ENCODE measurements around the gene GALNT17.

The GALNT17 gene

GRCh38 chr7:71706597-71706975 lies 574.6 kb downstream of the GALNT17 start:
- DNase-seq = no peak
- Histone ChIP-seq H3K9ac (ENCODE audit: low read depth, low read length) (no peak overlapping the region), H3K9me3 (ENCODE audit: insufficient read depth, low read length, severe bottlenecking) (no peaks in the 10 kb centered on the region), H3K4me3 (ENCODE audit: low read depth in 1 of 2, low read length in 2 of 2) (no peak overlapping the region), H3K4me2 (ENCODE audit: insufficient read depth, low read length) (no peak overlapping the region), H3K4me1 (ENCODE audit: insufficient read depth, low read length) (no peaks in the 10 kb centered on the region), H2AFZ (ENCODE audit: low read depth, low read length) (no peak overlapping the region), H4K20me1 (ENCODE audit: insufficient read depth, low read length) (no peaks in the 10 kb centered on the region), H3K79me2 (ENCODE audit: insufficient read depth, low read length) (no peaks in the 10 kb centered on the region), H3K27me3 (ENCODE audit: insufficient read depth, low read length, poor library complexity) (no peaks in the 10 kb centered on the region), H3K27ac (ENCODE audit: low read length) (no peak overlapping the region), H3K36me3 (ENCODE audit: insufficient read depth, low read length) (no peaks in the 10 kb centered on the region)
- TF ChIP-seq CTCF (IDR thresholded peaks at IDR 0.05; ENCODE audit: borderline replicate concordance, extremely low read depth, low read length, poor library complexity, severe bottlenecking) = no peak
- no peak for TF ChIP-seq EZH2 (IDR thresholded peaks at IDR 0.05; ENCODE audit: borderline replicate concordance, low read depth, low read length, severe bottlenecking)
- no peak for ATAC-seq (ENCODE audit: insufficient read depth, low read depth)

GRCh38 chr7:71707041-71707440 lies 575.1 kb downstream of the GALNT17 start:
- no peak overlapping the region for H3K4me2 ChIP-seq (ENCODE audit: insufficient read depth, low read length)
- ATAC-seq (ENCODE audit: insufficient read depth, low read depth) = no peak

GRCh38 chr7:71708710-71709109 lies 576.8 kb downstream of the GALNT17 start:
- Histone ChIP-seq H3K27me3 (ENCODE audit: insufficient read depth, low read length, poor library complexity) (no peaks in the 10 kb centered on the region), H3K27ac (ENCODE audit: low read length) (no peak overlapping the region), H3K4me3 (ENCODE audit: low read depth in 1 of 2, low read length in 2 of 2) (no peak overlapping the region), H4K20me1 (ENCODE audit: insufficient read depth, low read length) (no peaks in the 10 kb centered on the region), H3K4me2 (ENCODE audit: insufficient read depth, low read length) (no peak overlapping the region), H3K4me1 (ENCODE audit: insufficient read depth, low read length) (no peaks in the 10 kb centered on the region), H2AFZ (ENCODE audit: low read depth, low read length) (no peak overlapping the region), H3K9ac (ENCODE audit: low read depth, low read length) (no peak overlapping the region), H3K9me3 (ENCODE audit: insufficient read depth, low read length, severe bottlenecking) (no peaks in the 10 kb centered on the region), H3K79me2 (ENCODE audit: insufficient read depth, low read length) (no peaks in the 10 kb centered on the region), H3K36me3 (ENCODE audit: insufficient read depth, low read length) (no peaks in the 10 kb centered on the region)
- DNase-seq = no peak
- TF ChIP-seq EZH2 (IDR thresholded peaks at IDR 0.05; ENCODE audit: borderline replicate concordance, low read depth, low read length, severe bottlenecking) (no peak), CTCF (IDR thresholded peaks at IDR 0.05; ENCODE audit: borderline replicate concordance, extremely low read depth, low read length, poor library complexity, severe bottlenecking) (no peak)
- no peak for ATAC-seq (ENCODE audit: insufficient read depth, low read depth)

More at GRCh38 chr7:71707041-71707440, 575.1 kb downstream of the GALNT17 start:
- Histone ChIP-seq H4K20me1 (ENCODE audit: insufficient read depth, low read length) (no peaks in the 10 kb centered on the region), H2AFZ (ENCODE audit: low read depth, low read length) (no peak overlapping the region), H3K4me1 (ENCODE audit: insufficient read depth, low read length) (no peaks in the 10 kb centered on the region), H3K27ac (ENCODE audit: low read length) (no peak overlapping the region), H3K36me3 (ENCODE audit: insufficient read depth, low read length) (no peaks in the 10 kb centered on the region), H3K27me3 (ENCODE audit: insufficient read depth, low read length, poor library complexity) (no peaks in the 10 kb centered on the region), H3K9ac (ENCODE audit: low read depth, low read length) (no peak overlapping the region), H3K79me2 (ENCODE audit: insufficient read depth, low read length) (no peaks in the 10 kb centered on the region), H3K9me3 (ENCODE audit: insufficient read depth, low read length, severe bottlenecking) (no peaks in the 10 kb centered on the region), H3K4me3 (ENCODE audit: low read depth in 1 of 2, low read length in 2 of 2) (no peak overlapping the region)
- TF ChIP-seq EZH2 (IDR thresholded peaks at IDR 0.05; ENCODE audit: borderline replicate concordance, low read depth, low read length, severe bottlenecking) (no peak), CTCF (IDR thresholded peaks at IDR 0.05; ENCODE audit: borderline replicate concordance, extremely low read depth, low read length, poor library complexity, severe bottlenecking) (no peak)
- no peak for DNase-seq

GRCh38 chr7:71710442-71710841 lies 578.5 kb downstream of the GALNT17 start:
- no peak overlapping the region for H3K4me3 ChIP-seq (ENCODE audit: low read depth in 1 of 2, low read length in 2 of 2)
- ATAC-seq (ENCODE audit: insufficient read depth, low read depth) (no peak), DNase-seq (no peak)
- H3K9me3 ChIP-seq (ENCODE audit: insufficient read depth, low read length, severe bottlenecking) = no peaks in the 10 kb centered on the region
- no peak overlapping the region for H3K4me2 ChIP-seq (ENCODE audit: insufficient read depth, low read length)
- H3K27me3 ChIP-seq (ENCODE audit: insufficient read depth, low read length, poor library complexity) = no peaks in the 10 kb centered on the region
- H4K20me1 ChIP-seq (ENCODE audit: insufficient read depth, low read length) = no peaks in the 10 kb centered on the region
- H3K9ac ChIP-seq (ENCODE audit: low read depth, low read length) = no peak overlapping the region
- H3K79me2 ChIP-seq (ENCODE audit: insufficient read depth, low read length) = no peaks in the 10 kb centered on the region
- no peaks in the 10 kb centered on the region for H3K36me3 ChIP-seq (ENCODE audit: insufficient read depth, low read length)
- TF ChIP-seq EZH2 (IDR thresholded peaks at IDR 0.05; ENCODE audit: borderline replicate concordance, low read depth, low read length, severe bottlenecking) = no peak
- H2AFZ ChIP-seq (ENCODE audit: low read depth, low read length) = no peak overlapping the region
- H3K27ac ChIP-seq (ENCODE audit: low read length) = no peak overlapping the region
- H3K4me1 ChIP-seq (ENCODE audit: insufficient read depth, low read length) = no peaks in the 10 kb centered on the region

Data from DND-41 (cell line).